GM12878 (cell line): ENCODE data around the gene C19orf47. TPM values are rescaled to one million over a fixed set of nuclear protein-coding genes. Genes with fewer than 3 reads are reported as not detected.
A peak's percentile ranks its signal among the peaks of the same experiment; 100 is the strongest.

Source experiments
- BCLAF1 ChIP-seq: fragments of 450-650 bp; IDR thresholded peaks from 2 replicates; pipeline ENCODE4 v1.6.1; 2017; ENCODE audit warnings: antibody characterized with exemption, mild to moderate bottlenecking, moderate library complexity
- CHD2 ChIP-seq: IDR thresholded peaks from 2 replicates; pipeline ENCODE4 v1.6.1; 2011; ENCODE audit warnings: low read depth, low read length, improper control_type of control experiment, borderline replicate concordance
- EED ChIP-seq: sonication (generic); IDR thresholded peaks from 2 replicates; pipeline ENCODE4 v1.6.1; 2016; ENCODE audit warnings: antibody characterized with exemption, low read depth
- EP300 ChIP-seq, 2 experiments: fragments of 150-350 bp in 1 of 2; IDR thresholded peaks; 2 replicates each; pipeline ENCODE4 v1.6.1; 2011 to 2012; ENCODE audit warnings: low read depth in 2 of 2, low read length in 2 of 2, borderline replicate concordance in 1 of 2, improper control_type of control experiment in 1 of 2, inconsistent platforms in 1 of 2; ENCODE audit not compliant: control insufficient read depth in 1 of 2
- HDAC6 ChIP-seq: fragments of 200-600 bp; sonication (generic); IDR thresholded peaks from one replicate; pipeline ENCODE4 v1.8.0; 2017; ENCODE audit warnings: antibody characterized with exemption; ENCODE audit not compliant: unreplicated experiment
- HDGF ChIP-seq: fragments of 450-650 bp; IDR thresholded peaks from 2 replicates; pipeline ENCODE4 v1.6.1; 2016; ENCODE audit warnings: antibody characterized with exemption
- IKZF1 ChIP-seq: fragments of 450-650 bp; conservative IDR thresholded peaks from 2 replicates; pipeline ENCODE4 v1.6.1; 2017; ENCODE audit warnings: antibody characterized with exemption, mild to moderate bottlenecking
- IRF3 ChIP-seq: fragments of 450-650 bp; IDR thresholded peaks from 2 replicates; pipeline ENCODE4 v1.6.1; 2014; ENCODE audit warnings: mild to moderate bottlenecking
- MTA3 ChIP-seq: IDR thresholded peaks from 2 replicates; pipeline ENCODE4 v1.6.1; 2012; ENCODE audit warnings: low read length, inconsistent platforms, borderline replicate concordance
- MYB ChIP-seq: fragments of 150-350 bp; IDR thresholded peaks from 2 replicates; pipeline ENCODE4 v1.6.1; 2014; ENCODE audit warnings: mild to moderate bottlenecking, low read depth, low read length, borderline replicate concordance
- NFYB ChIP-seq: IDR thresholded peaks from 2 replicates; pipeline ENCODE4 v1.6.1; 2011; ENCODE audit warnings: low read depth, mild to moderate bottlenecking, low read length, improper control_type of control experiment, moderate library complexity; ENCODE audit not compliant: insufficient read depth
- NR2C2 ChIP-seq: IDR thresholded peaks from 2 replicates; pipeline ENCODE4 v1.6.1; 2011; ENCODE audit warnings: borderline replicate concordance, low read depth; ENCODE audit not compliant: control insufficient read depth, insufficient read length
- NR2F1 ChIP-seq: fragments of 450-650 bp; conservative IDR thresholded peaks from 2 replicates; pipeline ENCODE4 v1.6.1; 2017; ENCODE audit warnings: mild to moderate bottlenecking
- NRF1 ChIP-seq: conservative IDR thresholded peaks from 2 replicates; pipeline ENCODE4 v1.6.1; 2011; ENCODE audit warnings: mild to moderate bottlenecking, low read depth, low read length, improper control_type of control experiment
- PAX8 ChIP-seq: fragments of 450-650 bp; IDR thresholded peaks from 2 replicates; pipeline ENCODE4 v1.6.1; 2017; ENCODE audit warnings: mild to moderate bottlenecking, moderate library complexity
- POLR2A ChIP-seq: IDR thresholded peaks from 2 replicates; pipeline ENCODE4 v1.6.1; 2011; ENCODE audit warnings: low read depth, mild to moderate bottlenecking, low read length
- POLR2AphosphoS2 ChIP-seq: IDR thresholded peaks from 2 replicates; pipeline ENCODE4 v1.6.1; 2011; ENCODE audit warnings: low read depth, mild to moderate bottlenecking, low read length, improper control_type of control experiment, moderate library complexity
- SMARCA5 ChIP-seq: fragments of 450-650 bp; IDR thresholded peaks from 2 replicates; pipeline ENCODE4 v1.6.1; 2017; ENCODE audit warnings: mild to moderate bottlenecking
- STAT1 ChIP-seq: fragments of 450-650 bp; conservative IDR thresholded peaks from 2 replicates; pipeline ENCODE4 v1.6.1; 2014; ENCODE audit warnings: antibody characterized with exemption, mild to moderate bottlenecking
- STAT3 ChIP-seq: IDR thresholded peaks from 2 replicates; pipeline ENCODE4 v1.6.1; 2011; ENCODE audit warnings: low read depth, low read length, improper control_type of control experiment
- YBX1 ChIP-seq: fragments of 450-650 bp; IDR thresholded peaks from 2 replicates; pipeline ENCODE4 v1.6.1; 2016; ENCODE audit warnings: antibody characterized with exemption
- ZBTB33 ChIP-seq: fragments of 450-650 bp; IDR thresholded peaks from 2 replicates; pipeline ENCODE4 v1.6.1; 2017; ENCODE audit warnings: mild to moderate bottlenecking
- ZBTB4 ChIP-seq: fragments of 450-650 bp; formaldehyde crosslinking; IDR thresholded peaks from 2 replicates; pipeline ENCODE4 v1.4.0; 2022; ENCODE audit warnings: mild to moderate bottlenecking, moderate library complexity
- ZNF384 ChIP-seq: IDR thresholded peaks from 2 replicates; pipeline ENCODE4 v1.6.1; 2012; ENCODE audit warnings: low read depth, mild to moderate bottlenecking, low read length, improper control_type of control experiment, borderline replicate concordance
- polyA plus RNA-seq, 11 experiments: library from polyadenylated mRNA; depleted of rRNA in 4 of 11; unstranded in 6 of 11; stranded (reverse) in 5 of 11; fragments of >200 nt; fragmentation: Nextera tagmentation in 4 of 11; fragmentation: Illumina TruSeq in 1 of 11; extraction: Ambion mirVana in 4 of 11; extraction: Trizol in 1 of 11; gene quantifications; 1 replicate in 1 of 11; 2 replicates in 10 of 11; pipeline versions ENCODE4 v1.2.1 to v1.2.3, GENCODE V29; 2011 to 2016; ENCODE audit warnings: inconsistent platforms in 2 of 11, missing spikeins in 2 of 11, low read depth in 1 of 11
- total RNA-seq, 4 experiments: library from RNA; depleted of rRNA in 3 of 4; stranded (reverse); fragments of >200 nt in 3 of 4; fragmentation: Illumina TruSeq in 1 of 4; extraction: Trizol in 1 of 4; gene quantifications; 2 replicates each; pipeline versions ENCODE4 v1.2.1 to v1.2.3, GENCODE V29; 2013 to 2021

The C19orf47 gene
- total and polyA plus RNA-seq, 10 of the 15 experiments (the other 5 are each of a cell fraction or from before 2014, with no cell fraction given): 0.11 to 29.1 (median 20.2) TPM

- no peak for TF ChIP-seq BCLAF1
- TF ChIP-seq IRF3: no peak
- no peak for TF ChIP-seq YBX1
- peak; percentile 38 to 70; a peak in 3 of 4 replicates for TF ChIP-seq EP300 (IDR thresholded peaks at IDR 0.05; ENCODE audit: borderline replicate concordance in 1 of 2, control insufficient read depth in 1 of 2, low read depth in 2 of 2, low read length in 2 of 2)
- no peak for TF ChIP-seq ZBTB33
- peak; percentile 94 for TF ChIP-seq IKZF1
- no peak for TF ChIP-seq NFYB
- no peak for TF ChIP-seq MYB
- TF ChIP-seq CHD2: no peak
- no peak for TF ChIP-seq NR2C2
- TF ChIP-seq ZBTB4: no peak
- TF ChIP-seq STAT1: no peak
- peak; percentile 86 for TF ChIP-seq NR2F1
- no peak for TF ChIP-seq PAX8
- TF ChIP-seq SMARCA5: no peak
- no peak for TF ChIP-seq POLR2AphosphoS2
- TF ChIP-seq NRF1: no peak
- TF ChIP-seq EED: peak; percentile 98
- no peak for TF ChIP-seq STAT3
- TF ChIP-seq POLR2A: no peak
- no peak for TF ChIP-seq HDGF
- no peak for TF ChIP-seq ZNF384
- peak; percentile 72; the same call in 1 of the 2 replicates for TF ChIP-seq MTA3
- TF ChIP-seq HDAC6: no peak
Measured at GRCh38 chr19:40358773-40359172, 10.6 kb upstream of the C19orf47 start (continued).
